Measurements from ENCODE around the gene CDH5.

Gene CDH5

DNA sequence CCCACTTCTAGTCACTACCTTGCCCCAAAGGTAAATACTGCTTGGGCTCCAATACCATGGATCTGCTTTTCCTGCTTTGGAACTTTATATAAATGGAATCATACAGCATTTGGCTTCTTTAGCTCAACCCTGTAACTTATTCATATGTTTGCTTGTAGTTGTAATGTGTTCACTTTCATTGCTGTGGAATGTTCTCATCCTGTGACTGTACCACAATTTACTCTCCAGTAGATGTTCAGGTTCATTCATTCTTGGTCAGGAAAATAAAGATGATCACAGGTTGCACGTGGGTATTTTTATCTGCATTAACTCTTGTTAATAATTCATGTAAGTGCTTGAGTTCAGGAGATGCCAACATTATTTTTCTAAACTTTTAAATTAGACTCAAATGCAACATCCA is 53.9 kb downstream of the CDH5 start:
- no peak for DNase-seq

DNA sequence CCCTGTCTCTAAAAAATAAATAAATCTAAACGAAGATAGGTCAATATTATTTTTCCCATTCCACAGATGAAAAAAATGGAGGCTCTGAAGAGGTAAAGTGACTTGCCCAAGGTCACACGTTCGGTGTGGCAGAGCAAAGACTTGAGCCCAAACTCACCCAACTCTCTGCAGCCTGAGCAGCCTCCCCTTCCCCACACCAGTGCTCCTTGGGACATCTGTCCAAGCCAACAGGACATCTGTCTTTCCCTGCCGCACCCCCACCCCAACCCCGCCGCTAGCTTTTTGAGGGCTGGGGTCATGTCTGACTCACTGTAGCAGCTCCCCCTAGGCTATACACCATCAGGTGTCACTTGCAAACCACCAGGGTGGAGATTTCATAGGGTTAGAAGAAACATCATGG is 55.4 kb downstream of the CDH5 start:
- DNase-seq = no peak

- DNase-seq = no peak
Observed at GRCh38 chr16:66422366-66422765, 55.9 kb downstream of the CDH5 start.

GRCh38 chr16:66423177-66423576 is 56.7 kb downstream of the CDH5 start:
- no peak for DNase-seq

DNA sequence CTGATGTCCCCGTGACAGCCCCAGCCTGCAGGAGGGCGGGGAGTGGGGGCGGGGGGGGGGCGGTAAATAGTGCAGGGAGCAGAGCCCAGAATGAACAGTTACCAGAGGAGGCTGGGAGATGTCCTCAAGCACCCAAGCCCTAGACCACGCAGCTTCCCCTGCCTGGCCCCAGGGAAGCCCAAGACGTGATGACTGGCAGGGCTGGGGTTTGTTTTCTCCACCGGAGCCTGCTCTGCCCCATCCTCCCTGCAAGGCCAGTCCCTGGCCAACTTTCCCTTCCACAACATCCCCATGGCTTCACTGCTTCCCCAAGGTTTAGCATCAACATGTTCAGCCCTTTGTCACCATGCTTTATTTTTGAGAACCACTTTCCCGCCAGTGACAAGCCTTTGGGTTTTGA is 59.2 kb downstream of the CDH5 start:
- DNase-seq = no peak

GRCh38 chr16:66426112-66427035 is 59.9 kb downstream of the CDH5 start:
- DNase-seq = no peak

GRCh38 chr16:66427036-66427860 is 60.8 kb downstream of the CDH5 start, which contains the start of gene BEAN1:
BEAN1 (plus strand) TSS chr16:66427295; CDS start chr16:66437677, 10,382 bp downstream.
- DNase-seq = no peak

- no peak for DNase-seq
Observed at GRCh38 chr16:66427871-66428681, 61.6 kb downstream of the CDH5 start.

DNA sequence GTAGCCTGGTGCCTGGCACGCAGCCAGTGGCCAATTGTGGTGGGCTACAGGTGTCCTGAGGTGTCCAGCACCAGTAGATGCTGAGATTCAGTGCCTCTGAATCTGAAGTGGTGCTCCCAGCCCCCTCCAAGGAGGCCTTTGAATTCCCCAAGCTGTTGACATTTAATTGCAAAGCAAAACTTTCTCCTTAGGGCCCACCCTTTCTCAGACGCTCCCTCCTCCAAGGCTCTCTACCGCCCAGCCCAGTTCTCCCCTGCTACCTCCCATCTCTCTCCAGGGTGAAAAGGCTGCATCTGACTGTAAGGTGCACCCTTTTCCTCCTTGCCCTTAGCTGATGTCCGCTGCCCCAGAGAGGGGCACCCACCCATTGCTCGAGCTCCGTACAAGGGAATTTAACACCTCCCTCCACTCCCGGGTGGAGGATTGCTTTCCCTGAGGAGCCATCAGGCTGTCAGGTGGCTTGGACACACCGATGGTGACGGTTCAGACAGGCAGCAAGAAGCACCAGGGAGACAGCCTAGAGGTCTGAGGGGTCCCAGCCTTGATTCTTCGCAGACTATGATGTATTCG is 62.3 kb downstream of the CDH5 start:
- no peak for DNase-seq

- DNase-seq = no peak
Observed at GRCh38 chr16:66429290-66429962, 62.9 kb downstream of the CDH5 start.

GRCh38 chr16:66430214-66430613 is 63.7 kb downstream of the CDH5 start:
- no peak for DNase-seq

- no peak for DNase-seq
Observed at GRCh38 chr16:66431760-66432159, 65.3 kb downstream of the CDH5 start.

- no peak for DNase-seq
Observed at GRCh38 chr16:66432429-66432828, 65.9 kb downstream of the CDH5 start.

- DNase-seq = peak; percentile 28
Observed at GRCh38 chr16:66434619-66435430, 68.3 kb downstream of the CDH5 start.

DNA sequence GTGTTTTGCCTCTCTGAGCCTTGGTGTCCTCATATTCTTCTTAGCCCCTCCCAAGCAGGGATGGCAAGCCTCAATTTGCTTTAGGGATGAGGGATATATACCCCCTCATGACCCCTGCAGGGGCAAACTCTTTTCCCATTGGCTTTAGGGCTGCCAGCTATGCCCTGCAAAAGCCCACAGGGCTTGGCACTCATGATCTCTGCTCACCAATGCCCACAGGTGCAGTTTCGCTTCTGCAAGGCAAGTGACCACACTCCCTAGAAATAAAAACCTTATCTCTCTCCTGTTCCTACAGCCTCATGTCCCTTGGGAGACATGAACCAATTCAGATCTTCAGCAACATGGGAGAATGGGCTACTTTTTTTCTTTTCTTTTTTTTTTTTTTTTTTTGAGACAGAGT is 69.4 kb downstream of the CDH5 start:
- DNase-seq = no peak

DNA sequence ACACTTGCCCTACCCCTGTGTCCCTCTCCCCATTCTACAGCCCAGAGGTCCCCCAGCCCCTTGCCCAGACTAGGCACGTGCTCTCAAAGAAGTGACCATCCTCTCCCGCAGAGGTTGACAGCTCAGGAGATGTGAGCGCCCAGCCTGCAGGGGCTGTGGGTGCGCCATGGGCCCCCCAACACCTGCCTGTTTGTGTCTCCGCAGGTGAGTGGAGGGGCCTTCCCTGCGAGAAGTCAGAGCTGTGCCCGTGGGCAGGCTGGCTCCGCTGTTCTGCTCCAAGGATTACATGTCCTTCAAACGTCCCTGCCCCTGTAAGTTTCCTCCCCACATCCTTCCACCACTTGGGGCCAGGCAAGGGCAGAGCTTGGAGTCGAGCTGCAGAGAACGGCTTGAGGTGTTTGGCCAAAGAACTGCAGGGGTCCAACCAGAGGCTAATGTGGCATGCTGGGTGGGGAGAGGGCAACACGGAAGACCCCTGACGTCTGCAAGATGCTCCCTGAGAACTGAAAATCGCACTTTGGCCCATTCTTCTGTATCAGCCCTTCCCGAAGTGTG is 71.0 kb downstream of the CDH5 start:
- no peak for DNase-seq

DNA sequence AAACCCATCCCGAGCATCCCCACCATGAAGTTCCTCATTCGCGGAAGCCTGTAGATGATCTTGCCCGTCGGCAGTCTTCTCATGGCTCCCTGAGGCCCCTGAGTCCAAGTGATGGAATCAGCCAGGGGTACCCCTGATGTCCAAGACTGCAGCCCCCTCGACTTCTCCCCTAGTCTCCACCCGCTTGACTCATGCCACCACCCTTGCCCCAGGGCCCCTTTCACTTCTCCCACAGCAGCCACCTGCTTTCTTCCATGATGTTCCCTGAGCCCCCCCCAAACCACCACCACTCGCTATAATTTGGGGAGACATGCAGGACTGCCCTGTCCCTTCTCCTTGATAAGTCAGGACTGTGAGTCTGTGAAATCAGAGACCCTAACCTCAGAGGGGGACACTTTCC is 72.0 kb downstream of the CDH5 start:
- DNase-seq = no peak

- DNase-seq = no peak
Observed at GRCh38 chr16:66439051-66439730, 72.7 kb downstream of the CDH5 start.

- no peak for DNase-seq
Observed at GRCh38 chr16:66440271-66440802, 73.8 kb downstream of the CDH5 start.

DNA sequence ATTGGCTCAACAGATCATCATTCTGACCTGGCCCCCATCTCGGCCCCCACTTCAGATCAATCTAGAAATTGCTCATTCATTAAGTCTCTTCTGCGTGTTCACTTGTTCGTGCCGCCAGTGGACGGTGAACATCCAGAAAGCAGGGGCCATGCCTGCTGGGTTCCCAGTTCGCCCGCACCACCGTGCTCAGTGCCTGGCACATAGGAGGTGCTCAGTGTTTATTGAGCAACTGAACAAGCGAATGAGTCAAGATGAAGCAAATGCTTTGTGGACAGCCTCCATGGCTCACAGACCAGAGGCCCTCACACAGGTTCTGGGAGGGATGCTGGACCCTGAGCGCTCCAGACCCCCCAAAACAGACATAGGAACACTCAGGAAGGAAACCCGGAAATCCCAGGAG is 74.5 kb downstream of the CDH5 start:
- no peak for DNase-seq

All from GF-D8 (cell line).